PFSK-1 (cell line): ENCODE data around the gene ARID3C.

Experiments
- FOXP2 ChIP-seq: optimal IDR thresholded peaks from 2 replicates; pipeline ENCODE3; 2011; ENCODE audit warnings: borderline replicate concordance, control low read depth, inconsistent platforms; ENCODE audit not compliant: insufficient read depth; ENCODE audit errors: extremely low read length, extremely low read depth
- POLR2AphosphoS5 ChIP-seq: IDR thresholded peaks from 2 replicates; pipeline ENCODE4 v1.6.1; 2012; ENCODE audit warnings: low read depth, mild to moderate bottlenecking, control low read depth, low read length, moderate library complexity
- REST ChIP-seq, 2 experiments: IDR thresholded peaks; 2 replicates each; pipeline versions ENCODE4 v1.6.1 to v1.8.0; 2011 to 2012; ENCODE audit warnings: low read depth in 2 of 2, low read length in 2 of 2, control low read depth in 1 of 2, inconsistent platforms in 1 of 2, mild to moderate bottlenecking in 1 of 2, moderate library complexity in 1 of 2; ENCODE audit not compliant: insufficient read depth in 1 of 2
- SIN3A ChIP-seq: IDR thresholded peaks from 2 replicates; pipeline ENCODE4 v1.6.1; 2012; ENCODE audit warnings: mild to moderate bottlenecking, low read length, moderate library complexity, borderline replicate concordance; ENCODE audit not compliant: insufficient read depth
- TAF1 ChIP-seq: IDR thresholded peaks from 2 replicates; pipeline ENCODE4 v1.6.1; 2012; ENCODE audit warnings: low read length, control low read depth, borderline replicate concordance; ENCODE audit not compliant: insufficient read depth

- TF ChIP-seq TAF1 (no peak), REST (IDR thresholded peaks at IDR 0.05; ENCODE audit: insufficient read depth in 1 of 2, low read depth in 2 of 2, low read length in 2 of 2) (no peak), SIN3A (no peak), POLR2AphosphoS5 (no peak), FOXP2 (no peak)
Measured at GRCh38 chr9:34575241-34575640, 53.6 kb downstream of the ARID3C start.
